NCI-H82 treated with DMSO at 0.1 percent for 48 hours (cell line): Measurements from ENCODE around the gene DNASE1L3.

Experiments used
- DNase-seq: peaks from one replicate; lab custom pipeline; 2025; ENCODE audit not compliant: unreplicated experiment; lab: John Stamatoyannopoulos, UW

Gene DNASE1L3

GRCh38 chr3:58164199-58164879, 46.4 kb downstream of the DNASE1L3 start:
- DNase-seq, result no peak

GRCh38 chr3:58163234-58163633, 47.5 kb downstream of the DNASE1L3 start:
- DNase-seq, result no peak

GRCh38 chr3:58161435-58162398, 49.1 kb downstream of the DNASE1L3 start:
- DNase-seq, result no peak

GRCh38 chr3:58160399-58160798, 50.4 kb downstream of the DNASE1L3 start:
- DNase-seq, result no peak

- DNase-seq, result no peak
Measured at GRCh38 chr3:58158442-58159153, 52.2 kb downstream of the DNASE1L3 start.

- no peak for DNase-seq
Measured at GRCh38 chr3:58157700-58158099, 53.1 kb downstream of the DNASE1L3 start.

- DNase-seq, result no peak
Measured at GRCh38 chr3:58155838-58156237, 54.9 kb downstream of the DNASE1L3 start.

GRCh38 chr3:58154626-58155449, 55.9 kb downstream of the DNASE1L3 start:
- no peak for DNase-seq

- no peak for DNase-seq
Measured at GRCh38 chr3:58153371-58153770, 57.4 kb downstream of the DNASE1L3 start.

GRCh38 chr3:58152225-58153015, 58.4 kb downstream of the DNASE1L3 start:
- DNase-seq, result no peak

- DNase-seq, result no peak
Measured at GRCh38 chr3:58151637-58152036, 59.1 kb downstream of the DNASE1L3 start.

GRCh38 chr3:58150810-58151199, 60.0 kb downstream of the DNASE1L3 start:
- DNase-seq, result no peak

- DNase-seq, result no peak
Measured at GRCh38 chr3:58150130-58150809, 60.5 kb downstream of the DNASE1L3 start.

GRCh38 chr3:58148049-58148448, 62.7 kb downstream of the DNASE1L3 start:
- no peak for DNase-seq

GRCh38 chr3:58144478-58145325, 66.1 kb downstream of the DNASE1L3 start:
- no peak for DNase-seq

GRCh38 chr3:58143417-58144055, 67.2 kb downstream of the DNASE1L3 start:
- DNase-seq, result no peak
